BJ (cell line): Measurements from ENCODE around the gene SPAG17. TPM values are rescaled to one million over a fixed set of nuclear protein-coding genes. Genes with fewer than 3 reads are reported as not detected.

Source experiments
- CTCF ChIA-PET: fragments of 350-600 bp; formaldehyde crosslinking; extraction: SDS; loops from one replicate; lab custom pipeline; 2021; ENCODE audit warnings: antibody characterized with exemption, inconsistent platforms; lab: Yijun Ruan, JAX
- POLR2A ChIA-PET: fragments of 300-600 bp; sonication (Branson Sonifier 250); formaldehyde crosslinking; extraction: SDS; loops from one replicate; lab custom pipeline; 2021; ENCODE audit warnings: antibody characterized with exemption; lab: Charles Lee
- DNase-seq: peaks from one replicate; pipeline ENCODE4 v3.0.0-alpha.2; 2011; ENCODE audit warnings: low read depth
- H3K27me3 ChIP-seq: 2 replicates; pipeline ENCODE4 v1.6.0; 2011; ENCODE audit warnings: low read length; ENCODE audit not compliant: control insufficient read depth, insufficient read depth
- H3K36me3 ChIP-seq: 2 replicates; pipeline ENCODE4 v1.5.1; 2011; ENCODE audit warnings: low read length; ENCODE audit not compliant: control insufficient read depth, insufficient read depth
- H3K4me3 ChIP-seq: 2 replicates; pipeline ENCODE4 v1.5.1; 2011; ENCODE audit warnings: low read depth, mild to moderate bottlenecking, control low read depth, low read length
- CTCF ChIP-seq: IDR thresholded peaks from 2 replicates; pipeline ENCODE4 v1.5.1; 2011; ENCODE audit warnings: low read depth, mild to moderate bottlenecking, control low read depth, inconsistent platforms, low read length, moderate library complexity; ENCODE audit not compliant: insufficient read depth
- polyA plus RNA-seq: library from polyadenylated mRNA; depleted of rRNA; stranded (reverse); fragments of >200 nt; gene quantifications from 2 replicates; pipeline ENCODE4 v1.2.3, GENCODE V29; 2011

The SPAG17 gene
- polyA plus RNA-seq, 1 experiment = 0.09 TPM

GRCh38 chr1:118047650-118048224 lies 137.3 kb downstream of the SPAG17 start:
- no peak for TF ChIP-seq CTCF
- ChIA-PET CTCF (no interaction called here), POLR2A (no interaction called here)
- H3K36me3 ChIP-seq = no peaks in the 10 kb centered on the region
- no peaks in the 10 kb centered on the region for H3K27me3 ChIP-seq
- no peak overlapping the region for H3K4me3 ChIP-seq
- no peak for DNase-seq

- CTCF ChIA-PET = no interaction called here
- no peak for TF ChIP-seq CTCF
- POLR2A ChIA-PET = no interaction called here
These were observed 137.9 kb downstream of the SPAG17 start for GRCh38 chr1:118047006-118047649.

GRCh38 chr1:118043624-118044023 lies 141.4 kb downstream of the SPAG17 start:
- DNase-seq = no peak
- ChIA-PET CTCF (interaction anchor here (0.9 kb wide), 1 partner anchor 34 kb away, joined by 3 read pairs; no protein-coding TSS in a partner anchor), POLR2A (no interaction called here)
- Histone ChIP-seq H3K4me3 (no peak overlapping the region), H3K36me3 (no peaks in the 10 kb centered on the region), H3K27me3 (no peaks in the 10 kb centered on the region)
- no peak for TF ChIP-seq CTCF

More at GRCh38 chr1:118047006-118047649, 137.9 kb downstream of the SPAG17 start:
- H3K4me3 ChIP-seq = no peak overlapping the region
- no peaks in the 10 kb centered on the region for H3K27me3 ChIP-seq
- no peaks in the 10 kb centered on the region for H3K36me3 ChIP-seq
- DNase-seq = no peak

GRCh38 chr1:118042501-118042900 lies 142.5 kb downstream of the SPAG17 start:
- CTCF ChIA-PET = no interaction called here
- H3K27me3 ChIP-seq = no peaks in the 10 kb centered on the region
- POLR2A ChIA-PET = no interaction called here
- no peaks in the 10 kb centered on the region for H3K36me3 ChIP-seq
- TF ChIP-seq CTCF = no peak
- DNase-seq = no peak
- no peak overlapping the region for H3K4me3 ChIP-seq

- Histone ChIP-seq H3K27me3 (no peaks in the 10 kb centered on the region; the same call in 1 of the 2 replicates), H3K36me3 (no peaks in the 10 kb centered on the region), H3K4me3 (no peak overlapping the region)
- CTCF ChIA-PET = no interaction called here
- no peak for DNase-seq
- no peak for TF ChIP-seq CTCF
- POLR2A ChIA-PET = no interaction called here
These were observed 145.9 kb downstream of the SPAG17 start for GRCh38 chr1:118039170-118039569.
